Activated CD4-positive, alpha-beta T cell treated with anti-CD3 and anti-CD28 coated beads, Interleukin-2, amount 50 U/mL, for 48 hours (primary cell): ENCODE measurements around the gene QPRT.
"Not testable (repeated sequence)": the region's sequence is repeated elsewhere in the genome, so short reads cannot be mapped to it uniquely, and the experiment has no call there.

Source experiments
- DNase-seq, 2 experiments: peaks; one replicate each; pipeline ENCODE4 v3.0.0-alpha.2; 2020

Gene QPRT

GRCh38 chr16:29663016-29663806 lies 15.8 kb upstream of the QPRT start, which contains the start of gene SPN:
TSS of gene SPN (plus strand) at chr16:29663247. CDS start at chr16:29663729, 482 bp downstream.
- peak; percentile 62 to 70 for DNase-seq

GRCh38 chr16:29663807-29664090 lies 15.2 kb upstream of the QPRT start:
- no peak for DNase-seq

GRCh38 chr16:29664091-29664921 lies 14.7 kb upstream of the QPRT start:
- DNase-seq, result peak; percentile 54 to 68

- DNase-seq, result peak; percentile 40 to 51
Measured at GRCh38 chr16:29665294-29666077, 13.5 kb upstream of the QPRT start.

- not testable (repeated sequence) for DNase-seq
Measured at GRCh38 chr16:29667322-29667610, 11.7 kb upstream of the QPRT start.

- no peak for DNase-seq
Measured at GRCh38 chr16:29667755-29668154, 11.2 kb upstream of the QPRT start.

- no peak for DNase-seq
Measured at GRCh38 chr16:29668267-29668666, 10.7 kb upstream of the QPRT start.

- DNase-seq, result no peak
Measured at GRCh38 chr16:29673501-29673900, 5.5 kb upstream of the QPRT start.

GRCh38 chr16:29674188-29674587 lies 4.8 kb upstream of the QPRT start:
- no peak for DNase-seq

- DNase-seq, result no peak
Measured at GRCh38 chr16:29675811-29676643, 3.0 kb upstream of the QPRT start.

- no peak for DNase-seq
Measured at GRCh38 chr16:29676989-29677785, 1.8 kb upstream of the QPRT start.

- DNase-seq, result no peak
Measured at GRCh38 chr16:29680180-29680598, 1.2 kb downstream of the QPRT start.

- no peak for DNase-seq
Measured at GRCh38 chr16:29683543-29684090, 4.6 kb downstream of the QPRT start.

GRCh38 chr16:29684679-29685078 lies 5.7 kb downstream of the QPRT start:
- no peak for DNase-seq

- no peak for DNase-seq
Measured at GRCh38 chr16:29686740-29687332, 7.9 kb downstream of the QPRT start.

- no peak for DNase-seq
Measured at GRCh38 chr16:29687755-29688154, 8.8 kb downstream of the QPRT start.

GRCh38 chr16:29688172-29688571 lies 9.2 kb downstream of the QPRT start:
- no peak for DNase-seq

GRCh38 chr16:29689490-29690351 lies 10.7 kb downstream of the QPRT start:
- DNase-seq, result not testable (repeated sequence)

GRCh38 chr16:29692606-29693005 lies 13.6 kb downstream of the QPRT start:
- not testable (repeated sequence) for DNase-seq
